ENCODE data around the gene SCAMP2. TPM values are rescaled to one million over a fixed set of nuclear protein-coding genes. Genes with fewer than 3 reads are reported as not detected.

Gene SCAMP2
- total RNA-seq, 1 experiment from 2014 or later: 55.8 TPM

GRCh38 chr15:74824976-74825375 is 48.2 kb downstream of the SCAMP2 start:
- Histone ChIP-seq H3K27me3 (ENCODE audit: insufficient read depth, low read length) (peaks cover 21% of the 10 kb centered on the region; the same call in 1 of the 2 replicates), H3K4me2 (ENCODE audit: low read length) (no peak overlapping the region), H3K9me3 (ENCODE audit: control insufficient read depth in 1 of 2, insufficient read depth in 1 of 2, low read depth in 1 of 2, low read length in 2 of 2) (no peaks in the 10 kb centered on the region), H3K27ac (ENCODE audit: low read depth, low read length) (no peak overlapping the region), H3K9me2 (ENCODE audit: insufficient read depth) (no peaks in the 10 kb centered on the region), H3K36me3 (ENCODE audit: control insufficient read depth in 1 of 2, insufficient read depth in 2 of 2, low read length in 2 of 2) (no peaks in the 10 kb centered on the region), H3K4me3 (replicated peaks in 1 of 2; ENCODE audit: low read depth in 1 of 2, low read length in 2 of 2) (no peak overlapping the region), H2AFZ (ENCODE audit: low read depth, low read length, poor library complexity, severe bottlenecking) (no peak overlapping the region), H3K9ac (ENCODE audit: low read length) (no peak overlapping the region), H3K4me1 (ENCODE audit: control insufficient read depth in 1 of 2, insufficient read depth in 2 of 2, low read length in 2 of 2) (no peaks in the 10 kb centered on the region), H4K20me1 (ENCODE audit: insufficient read depth) (no peaks in the 10 kb centered on the region), H3K79me2 (ENCODE audit: insufficient read depth, low read length) (no peaks in the 10 kb centered on the region)
- ChIA-PET RAD21 (ENCODE audit: low non-redundant PET in 1 of 2, low total read pairs in 2 of 2, uncharacterized antibody in 2 of 2, unreplicated experiment in 2 of 2) (no interaction called here), CTCF (interaction anchor here (1.4 kb wide), 1 partner anchor 11 kb away, joined by 3 read pairs; no protein-coding TSS in a partner anchor), POLR2A (no interaction called here)
- TF ChIP-seq POLR2AphosphoS5 (IDR thresholded peaks at IDR 0.05; ENCODE audit: low read depth, low read length) (no peak), EGR1 (IDR thresholded peaks at IDR 0.05; ENCODE audit: low read depth) (no peak), TCF7L2 (IDR thresholded peaks at IDR 0.05; ENCODE audit: borderline replicate concordance, extremely low read depth, insufficient read depth, insufficient read length) (no peak)
- BruUV-seq (replicated peaks): no TSS peak
- no peak for DNase-seq (ENCODE audit: low read depth, low spot score)
- no peak for ATAC-seq
- intact Hi-C loops (cut with micrococcal nuclease): no loop called here

GRCh38 chr15:74823324-74823723 is 49.8 kb downstream of the SCAMP2 start:
- no TSS peak for BruUV-seq (replicated peaks)
- Histone ChIP-seq H2AFZ (ENCODE audit: low read depth, low read length, poor library complexity, severe bottlenecking) (no peak overlapping the region), H3K27ac (ENCODE audit: low read depth, low read length) (no peak overlapping the region), H3K36me3 (ENCODE audit: control insufficient read depth in 1 of 2, insufficient read depth in 2 of 2, low read length in 2 of 2) (no peaks in the 10 kb centered on the region), H3K79me2 (ENCODE audit: insufficient read depth, low read length) (no peaks in the 10 kb centered on the region), H3K4me3 (replicated peaks in 1 of 2; ENCODE audit: low read depth in 1 of 2, low read length in 2 of 2) (no peak overlapping the region), H4K20me1 (ENCODE audit: insufficient read depth) (no peaks in the 10 kb centered on the region), H3K9ac (ENCODE audit: low read length) (no peak overlapping the region), H3K9me3 (ENCODE audit: control insufficient read depth in 1 of 2, insufficient read depth in 1 of 2, low read depth in 1 of 2, low read length in 2 of 2) (no peaks in the 10 kb centered on the region), H3K4me1 (ENCODE audit: control insufficient read depth in 1 of 2, insufficient read depth in 2 of 2, low read length in 2 of 2) (peaks cover 9 to 13% of the 10 kb centered on the region in 2 experiments), H3K9me2 (ENCODE audit: insufficient read depth) (no peaks in the 10 kb centered on the region), H3K4me2 (ENCODE audit: low read length) (no peak overlapping the region), H3K27me3 (ENCODE audit: insufficient read depth, low read length) (peaks cover 16% of the 10 kb centered on the region; the same call in 1 of the 2 replicates)
- DNase-seq (ENCODE audit: low read depth, low spot score) (no peak), ATAC-seq (no peak)
- CTCF ChIA-PET: no interaction called here
- POLR2A ChIA-PET: no interaction called here
- TF ChIP-seq CTCF (IDR thresholded peaks at IDR 0.05 in 2 of 3, conservative IDR thresholded peaks at IDR 0.05 in 1 of 3; ENCODE audit: borderline replicate concordance in 1 of 3, insufficient read depth in 1 of 3, low read depth in 2 of 3, low read length in 2 of 3): no peak
- no peak for TF ChIP-seq SRF (IDR thresholded peaks at IDR 0.05; ENCODE audit: low read depth)
- TF ChIP-seq ATF3 (IDR thresholded peaks at IDR 0.05): no peak
- TF ChIP-seq MAX (IDR thresholded peaks at IDR 0.05): no peak
- TF ChIP-seq EZH2 (IDR thresholded peaks at IDR 0.05): no peak
- no peak for TF ChIP-seq SIN3A (IDR thresholded peaks at IDR 0.05; ENCODE audit: low read depth)
- intact Hi-C loops (cut with micrococcal nuclease): no loop called here
- RAD21 ChIA-PET (ENCODE audit: low non-redundant PET in 1 of 2, low total read pairs in 2 of 2, uncharacterized antibody in 2 of 2, unreplicated experiment in 2 of 2): no interaction called here

Measured in HCT116 (cell line).